IPS DF 4.7 (cell line): ENCODE results near the gene JAK1.
"Not testable (repeated sequence)": the region's sequence is repeated elsewhere in the genome, so short reads cannot be mapped to it uniquely, and the experiment has no call there.

Experiments used
- DNase-seq: peaks from one replicate; pipeline ENCODE4 v3.0.0-alpha.2; 2013; ENCODE audit warnings: low spot score; ENCODE audit errors: extremely low read depth

The JAK1 gene

DNA sequence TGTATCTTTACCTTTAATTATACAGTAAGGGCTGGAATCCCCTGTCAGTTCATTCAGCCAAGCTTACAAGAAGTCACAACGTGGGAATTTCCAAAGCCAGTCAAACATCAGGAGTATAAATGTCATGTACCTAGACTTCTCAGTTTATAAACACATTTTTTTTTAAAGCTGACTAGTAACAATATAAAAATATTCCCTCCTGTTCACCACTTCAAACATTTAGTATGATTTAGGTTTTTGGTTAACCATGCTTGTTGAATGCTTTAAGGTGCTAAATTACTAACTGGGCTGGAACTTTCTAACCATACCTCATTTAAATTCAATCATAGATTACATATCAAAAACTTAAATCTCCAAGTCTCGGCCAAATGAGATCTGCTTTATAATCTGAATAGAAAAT, 44.0 kb downstream of the JAK1 start:
- DNase-seq: no peak

DNA sequence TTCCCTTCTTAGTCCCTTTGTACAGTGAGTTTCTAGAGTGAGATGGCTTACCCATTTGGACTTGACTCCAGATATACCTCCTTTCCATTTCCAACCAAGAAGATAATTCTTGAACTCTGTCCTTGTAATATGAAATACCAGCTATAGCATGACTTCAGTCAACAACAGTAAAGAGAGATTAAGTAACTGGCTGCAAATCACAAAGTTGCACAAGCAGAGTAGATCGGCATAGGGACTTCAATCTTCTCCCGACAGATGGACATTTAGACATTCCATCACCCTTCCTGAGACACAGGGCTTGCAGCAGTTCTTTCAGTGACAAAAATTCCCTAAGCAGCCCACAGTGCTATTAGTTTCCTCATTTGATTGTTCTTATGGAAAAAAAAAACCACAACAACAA, 44.6 kb downstream of the JAK1 start:
- DNase-seq: no peak

DNA sequence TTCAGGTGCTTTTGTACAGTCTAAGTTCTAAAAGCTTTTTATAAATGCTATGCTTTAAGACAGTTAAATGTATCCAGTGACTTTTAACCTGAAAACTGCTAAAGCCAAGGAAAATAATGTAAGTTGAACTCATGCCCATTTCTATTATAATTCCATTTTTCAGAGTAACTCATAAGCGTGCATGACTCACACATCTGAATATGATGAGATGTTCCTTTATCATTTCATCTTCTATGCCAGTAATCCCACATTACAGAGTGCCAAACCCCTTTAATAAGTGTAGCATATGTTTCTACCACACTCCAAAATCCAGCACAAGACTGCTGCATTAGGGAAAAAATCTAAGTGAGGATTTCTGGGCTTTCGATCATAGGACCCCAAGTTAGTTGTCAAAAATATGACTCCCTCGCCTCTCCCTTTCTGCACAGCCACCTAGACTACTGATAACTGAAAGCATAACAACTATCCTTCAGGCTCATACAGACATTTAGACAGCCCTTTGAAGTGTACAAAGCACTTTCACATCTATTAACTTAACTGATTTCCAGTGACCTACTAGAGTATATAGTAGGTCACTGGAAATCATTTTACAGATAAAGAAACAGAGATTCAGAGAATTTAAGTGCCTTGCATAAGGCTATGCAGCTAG, 45.3 kb downstream of the JAK1 start:
- no peak for DNase-seq

DNA sequence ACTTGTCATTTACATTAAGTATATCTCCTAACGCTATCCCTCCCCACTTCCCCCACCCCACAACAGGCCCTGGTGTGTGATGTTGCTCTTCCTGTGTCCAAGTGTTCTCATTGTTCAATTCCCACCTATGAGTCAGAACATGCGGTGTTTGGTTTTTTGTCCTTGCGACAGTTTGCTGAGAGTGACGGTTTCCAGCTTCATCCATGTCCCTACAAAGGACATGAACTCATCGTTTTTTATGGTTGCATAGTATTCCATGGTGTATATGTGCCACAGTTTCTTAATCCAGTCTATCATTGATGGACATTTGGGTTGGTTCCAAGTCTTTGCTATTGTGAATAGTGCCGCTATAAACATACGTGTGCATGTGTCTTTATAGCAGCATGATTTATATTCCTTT, 47.2 kb downstream of the JAK1 start:
- not testable (repeated sequence) for DNase-seq

DNA sequence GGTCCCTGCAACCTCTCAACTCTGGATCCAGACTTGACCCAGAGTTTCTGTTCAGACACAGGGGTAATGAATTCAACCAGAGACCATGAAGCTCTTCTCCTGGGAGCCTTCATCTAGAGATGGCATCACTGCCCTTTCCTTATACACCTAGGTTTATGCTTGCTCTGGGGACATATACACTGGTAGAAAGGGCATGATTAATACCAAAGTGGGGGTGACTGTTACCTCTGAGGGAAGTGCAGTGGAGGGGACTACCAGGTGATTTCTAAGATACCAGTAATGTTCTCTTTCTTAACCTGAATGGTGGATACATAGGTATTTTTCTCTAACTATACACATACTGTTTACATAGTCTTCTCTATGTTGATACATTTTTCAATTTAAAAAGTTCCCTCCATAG, 48.4 kb downstream of the JAK1 start:
- no peak for DNase-seq

DNA sequence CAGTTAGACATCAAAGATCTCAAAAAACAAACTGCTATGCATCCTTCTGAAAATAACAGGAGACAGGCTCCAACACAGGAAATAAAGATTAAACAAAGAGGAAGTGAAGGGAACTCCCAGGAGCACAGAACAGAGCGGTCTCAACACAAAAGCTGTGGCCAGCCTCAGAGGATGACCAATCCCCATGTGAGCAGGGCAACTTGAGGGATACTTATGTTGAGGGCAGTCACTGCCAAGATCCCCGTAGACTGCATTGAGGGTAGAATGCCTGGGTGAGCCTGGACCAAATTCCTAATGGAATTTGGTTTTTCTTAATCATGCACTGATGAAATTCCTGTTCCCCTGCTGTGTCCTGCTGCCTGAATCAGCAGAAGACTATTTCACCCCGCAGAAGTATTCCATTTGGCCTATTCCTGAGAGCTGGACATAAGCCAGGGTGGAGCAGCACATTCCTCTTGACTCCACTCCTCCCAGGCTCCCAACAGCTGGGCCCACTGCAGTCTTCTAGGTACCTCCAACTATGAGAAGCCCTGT, 49.0 kb downstream of the JAK1 start:
- no peak for DNase-seq

DNA sequence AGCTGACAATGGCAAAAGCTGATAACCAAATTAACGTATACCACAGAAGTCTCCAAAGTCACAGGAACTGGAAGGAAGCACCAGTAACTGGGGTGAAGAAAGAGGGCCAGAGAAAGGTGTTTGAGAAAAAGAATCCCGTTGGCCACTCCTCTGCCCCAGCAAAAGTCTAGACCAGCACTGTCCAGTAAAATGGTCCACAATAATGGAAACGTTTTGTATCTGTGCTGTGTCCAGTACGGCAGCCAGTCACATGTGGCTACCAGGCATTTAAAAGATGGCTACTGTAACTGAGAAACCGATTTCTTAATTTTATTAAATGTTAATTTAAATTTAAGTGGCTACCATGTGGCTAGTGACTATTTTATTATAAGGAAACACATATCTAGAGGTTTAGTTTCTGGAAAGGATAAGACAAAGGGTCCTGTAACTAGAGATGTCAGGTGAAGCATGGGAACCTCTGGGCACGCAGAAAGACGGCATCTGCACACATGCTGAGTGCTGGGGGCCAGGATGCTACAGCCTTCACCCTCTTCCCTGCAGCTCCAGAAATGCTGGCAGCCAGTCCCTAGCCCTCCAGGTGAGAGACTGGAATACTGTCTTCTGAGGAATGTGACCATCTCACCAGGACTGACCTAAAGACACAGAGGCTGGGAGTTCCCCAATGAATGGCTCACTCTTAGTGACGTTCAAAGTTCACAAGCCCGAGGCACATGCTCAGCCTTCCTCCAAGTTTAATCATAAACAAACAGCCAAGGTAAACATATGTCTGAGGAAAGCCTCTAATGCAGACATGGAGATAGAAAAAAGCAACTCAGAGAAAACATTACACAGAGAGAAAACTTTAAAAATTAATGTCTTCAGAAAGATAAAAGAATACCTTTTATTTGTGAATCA, 50.7 kb downstream of the JAK1 start:
- DNase-seq: no peak

DNA sequence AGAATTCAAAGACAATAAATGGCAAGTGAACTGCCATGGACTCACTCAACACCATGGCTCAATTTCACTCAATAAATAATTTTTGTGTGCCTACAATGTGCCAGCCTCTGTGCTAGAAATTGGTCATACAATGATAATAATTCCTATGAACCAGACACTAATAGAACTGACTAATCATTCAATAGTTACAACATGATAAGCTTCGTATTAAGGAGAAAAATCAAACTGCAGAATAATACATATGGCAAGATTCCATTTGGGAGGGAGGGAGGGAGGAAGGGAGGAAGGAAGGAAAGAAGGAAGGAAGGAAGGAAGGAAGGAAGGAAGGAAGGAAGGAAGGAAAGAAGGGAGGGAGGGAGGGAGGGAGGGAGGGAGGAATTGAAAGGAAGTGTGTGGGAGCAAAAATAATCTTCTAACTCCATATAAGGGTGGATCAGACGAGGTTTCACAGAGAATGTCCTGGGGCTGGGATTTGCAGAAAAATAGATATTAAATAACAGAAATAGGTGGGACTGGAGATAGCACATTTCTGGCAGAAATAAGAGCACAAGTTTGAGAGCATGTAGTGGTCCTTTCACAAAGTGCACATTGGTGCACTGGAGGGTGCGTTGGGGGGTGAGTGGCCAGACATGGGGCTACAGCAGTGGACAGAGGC, 52.9 kb downstream of the JAK1 start:
- no peak for DNase-seq

DNA sequence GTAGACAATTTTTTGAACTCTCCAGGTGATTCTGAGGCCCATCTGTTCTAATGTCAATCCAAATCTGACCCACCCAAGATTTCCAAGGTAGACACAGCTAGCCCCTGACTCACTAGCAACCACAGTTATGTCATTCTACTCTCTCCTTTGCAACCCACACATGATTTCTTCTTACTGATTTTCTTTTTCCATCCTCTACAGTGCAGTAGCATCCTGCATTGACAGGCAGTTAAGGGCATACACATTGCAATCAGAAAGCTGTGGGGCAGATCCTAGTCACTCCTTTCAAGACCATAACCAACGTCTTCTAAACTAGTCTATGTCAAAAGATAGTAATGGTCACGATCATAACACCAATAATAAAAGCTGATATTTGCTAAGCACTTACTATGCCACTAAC, 54.2 kb downstream of the JAK1 start:
- DNase-seq: no peak

DNA sequence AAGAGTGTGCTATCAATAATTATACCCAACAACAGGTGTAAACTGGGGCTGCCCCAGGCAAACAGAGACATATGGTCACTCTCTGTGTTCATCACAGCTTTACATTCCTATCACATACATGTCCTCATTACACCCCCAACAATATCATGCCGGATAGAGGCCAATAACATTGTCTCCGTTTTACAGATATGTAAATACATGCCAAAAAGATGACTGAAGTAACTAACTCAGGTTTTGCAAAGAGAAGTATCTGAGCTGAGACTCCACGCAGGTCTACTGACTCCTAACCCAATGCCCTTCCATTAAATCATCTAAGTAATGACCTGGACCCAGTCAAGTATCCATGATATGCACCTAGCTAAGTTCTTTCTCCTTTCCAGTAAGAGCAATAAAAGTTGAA, 55.0 kb downstream of the JAK1 start:
- DNase-seq: no peak

DNA sequence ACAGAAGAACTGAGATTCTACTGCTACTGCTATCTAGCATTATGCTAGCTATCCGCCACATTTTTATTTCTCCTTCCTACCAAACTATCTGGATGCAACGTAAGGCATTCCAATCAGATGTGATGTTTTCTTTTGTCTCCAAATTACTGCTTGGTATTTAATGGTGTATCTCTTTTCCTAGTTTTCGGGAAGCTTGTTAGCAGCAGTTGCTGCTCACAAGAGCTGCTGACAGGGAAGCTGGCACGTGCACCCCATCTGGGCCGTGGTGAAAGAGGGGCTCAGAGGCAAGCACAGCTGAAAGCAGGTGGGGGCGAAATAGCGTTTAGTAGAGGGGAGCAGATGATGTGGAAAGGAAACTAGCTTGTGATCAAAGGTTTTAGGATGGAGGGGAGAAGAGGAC, 57.3 kb downstream of the JAK1 start:
- DNase-seq: no peak

DNA sequence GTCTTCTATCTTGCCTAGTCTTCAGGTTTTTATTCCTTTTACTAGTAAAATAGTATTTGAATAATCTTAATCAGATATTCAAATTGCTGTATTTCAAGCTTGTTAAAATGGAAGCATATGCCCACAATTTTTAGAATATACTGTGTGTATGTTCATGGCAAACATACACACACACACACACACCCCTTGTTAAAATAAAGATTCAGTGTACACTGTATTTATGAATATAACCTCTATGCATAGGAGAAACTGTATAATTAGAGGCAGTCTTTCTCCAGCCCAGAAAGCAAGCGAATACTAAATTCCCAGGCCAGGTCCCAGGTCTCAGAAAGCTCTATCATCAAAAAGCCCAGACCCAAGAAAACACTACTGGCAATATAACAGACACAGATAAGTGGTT, 57.8 kb downstream of the JAK1 start:
- no peak for DNase-seq

DNA sequence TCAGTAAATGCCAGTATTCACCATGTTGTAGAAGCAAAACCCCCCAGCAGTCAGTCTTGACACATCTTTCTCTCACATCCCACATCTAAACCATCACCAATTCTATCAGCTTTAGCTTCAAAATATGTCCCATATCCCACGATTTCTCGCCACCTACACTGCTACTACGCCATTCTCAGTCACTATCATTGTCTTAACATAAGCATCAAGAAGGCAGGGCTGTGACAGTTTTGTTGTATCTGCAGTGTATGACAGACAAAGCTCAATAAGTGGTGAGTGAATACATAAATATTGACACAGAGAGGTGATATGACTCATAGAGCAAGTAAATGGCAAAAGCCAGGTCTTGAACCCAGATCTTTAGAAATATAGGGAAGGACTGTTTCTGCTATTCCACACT, 59.9 kb downstream of the JAK1 start:
- no peak for DNase-seq

DNA sequence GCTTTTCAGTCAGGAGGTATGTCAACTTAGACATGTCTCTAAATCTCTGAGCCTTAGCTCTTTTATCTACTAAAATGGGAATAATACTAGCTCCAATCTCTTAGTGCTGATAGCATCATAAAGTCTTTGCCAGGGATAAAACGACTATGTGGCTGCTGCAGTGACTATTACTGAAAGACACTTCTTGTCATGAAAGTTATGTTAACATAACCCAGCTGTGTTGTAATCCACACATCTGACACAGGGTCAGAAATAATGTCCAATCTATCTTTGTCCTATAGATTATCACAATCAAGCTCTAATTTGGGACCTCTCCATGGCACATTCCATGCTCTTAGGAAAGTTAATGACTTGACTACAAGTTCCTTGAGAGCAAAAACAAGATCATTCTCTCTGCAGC, 62.8 kb downstream of the JAK1 start:
- DNase-seq: no peak

DNA sequence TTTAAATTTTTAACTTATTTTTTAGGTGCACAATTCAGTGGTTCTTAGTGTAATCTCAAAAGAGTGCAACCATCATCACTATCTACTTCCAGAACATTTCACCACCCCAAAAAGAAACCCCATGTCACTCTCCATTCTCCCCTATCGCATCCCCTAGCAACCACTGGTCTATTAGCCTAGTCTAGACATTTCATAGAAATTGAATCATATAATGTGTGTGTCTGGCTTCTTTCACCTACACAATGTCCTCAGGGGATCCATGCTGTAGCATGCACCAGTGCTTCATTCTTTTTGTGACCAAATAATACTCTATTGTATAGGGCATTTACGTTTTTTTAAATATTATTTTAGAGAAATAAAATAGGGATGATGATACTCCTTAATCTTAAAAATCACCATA, 64.7 kb downstream of the JAK1 start:
- no peak for DNase-seq

DNA sequence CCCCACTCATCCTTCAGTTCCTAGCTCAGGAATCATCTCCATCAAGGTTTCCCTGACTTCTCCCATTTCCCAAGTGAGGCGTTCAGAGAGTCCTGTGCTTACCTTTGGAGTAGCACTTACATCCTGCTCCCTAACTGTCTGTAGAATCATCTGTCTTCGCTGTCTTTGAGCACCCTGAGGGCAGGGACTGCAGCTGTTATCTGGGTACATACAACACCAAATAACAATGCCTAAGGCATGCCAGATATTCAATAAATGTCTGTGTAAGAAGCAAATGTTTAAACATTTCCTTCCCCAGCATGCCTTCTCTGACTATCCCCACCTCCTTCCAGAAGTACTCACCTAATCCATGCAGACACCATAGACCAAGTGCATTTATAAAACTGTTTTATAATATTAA, 65.4 kb downstream of the JAK1 start:
- DNase-seq: no peak

DNA sequence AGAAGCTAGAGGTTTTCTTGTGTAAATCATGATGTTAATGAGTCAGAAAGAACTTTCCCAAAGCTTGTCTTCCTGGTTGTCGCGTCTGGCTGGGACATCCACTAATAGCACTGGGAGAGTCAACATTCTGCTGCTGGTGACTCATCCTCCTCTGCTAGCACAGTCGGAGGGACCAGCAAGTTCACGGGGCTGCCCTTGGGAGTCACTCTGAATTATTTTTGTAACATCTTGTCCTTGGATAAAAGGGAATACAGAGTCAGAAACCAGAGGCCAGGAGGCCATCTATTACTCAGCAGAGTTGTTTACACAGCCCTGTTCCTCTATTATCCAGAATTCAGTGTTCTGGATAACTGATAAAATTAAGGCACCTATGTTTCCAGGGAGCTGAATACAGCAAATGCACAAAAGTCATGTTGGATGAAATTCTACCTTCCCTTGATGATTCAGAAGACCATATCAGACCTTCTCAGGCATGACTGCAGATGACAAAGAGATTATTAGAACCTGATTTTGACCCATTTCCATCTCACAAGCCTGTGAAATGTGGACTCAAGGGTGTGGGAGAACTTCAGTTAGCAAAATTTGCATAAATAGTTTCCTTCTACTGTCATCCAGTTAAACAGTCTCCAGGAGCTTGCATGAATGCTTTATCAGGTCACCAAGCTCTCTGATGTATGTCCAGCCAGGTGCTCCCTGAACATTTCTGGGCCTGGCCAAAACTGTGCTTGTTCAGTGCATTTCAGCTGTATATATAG, 68.1 kb downstream of the JAK1 start:
- no peak for DNase-seq

DNA sequence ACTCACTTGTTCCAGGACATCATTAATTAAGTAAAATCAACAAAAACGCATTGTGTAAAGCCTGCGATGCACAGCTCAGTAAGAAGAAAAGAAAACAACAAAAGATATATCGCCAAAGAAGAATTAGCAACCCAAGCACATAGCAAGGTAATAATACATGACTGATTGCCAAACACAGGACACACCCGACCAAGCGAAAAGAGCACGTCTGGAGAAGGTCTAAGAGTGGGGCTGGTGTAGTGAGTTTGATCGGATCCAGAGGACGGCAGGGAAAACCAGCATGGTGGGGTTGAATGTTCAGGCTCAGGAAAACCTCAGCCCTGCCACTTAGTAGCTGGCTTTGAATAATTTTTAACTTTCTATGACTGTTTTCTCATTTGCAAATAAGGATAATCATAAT, 69.8 kb downstream of the JAK1 start:
- no peak for DNase-seq

DNA sequence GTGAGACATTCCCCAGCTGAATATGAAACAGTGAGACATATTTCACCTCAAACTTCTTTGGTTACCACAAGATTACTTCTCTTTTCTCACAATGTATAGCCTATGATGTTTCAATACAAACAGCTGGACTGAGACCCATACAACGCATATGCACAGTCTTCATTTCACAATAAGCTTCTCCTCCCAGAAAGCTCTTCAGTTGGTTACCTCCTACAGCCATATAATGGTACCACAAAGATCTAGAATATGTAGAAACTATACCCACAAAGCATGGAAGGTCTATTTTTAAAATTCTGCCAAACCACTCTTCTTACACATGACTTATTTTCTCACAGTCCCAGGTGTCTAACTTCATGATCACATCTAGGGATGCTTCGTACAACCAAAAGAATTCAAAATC, 70.8 kb downstream of the JAK1 start:
- DNase-seq: no peak

DNA sequence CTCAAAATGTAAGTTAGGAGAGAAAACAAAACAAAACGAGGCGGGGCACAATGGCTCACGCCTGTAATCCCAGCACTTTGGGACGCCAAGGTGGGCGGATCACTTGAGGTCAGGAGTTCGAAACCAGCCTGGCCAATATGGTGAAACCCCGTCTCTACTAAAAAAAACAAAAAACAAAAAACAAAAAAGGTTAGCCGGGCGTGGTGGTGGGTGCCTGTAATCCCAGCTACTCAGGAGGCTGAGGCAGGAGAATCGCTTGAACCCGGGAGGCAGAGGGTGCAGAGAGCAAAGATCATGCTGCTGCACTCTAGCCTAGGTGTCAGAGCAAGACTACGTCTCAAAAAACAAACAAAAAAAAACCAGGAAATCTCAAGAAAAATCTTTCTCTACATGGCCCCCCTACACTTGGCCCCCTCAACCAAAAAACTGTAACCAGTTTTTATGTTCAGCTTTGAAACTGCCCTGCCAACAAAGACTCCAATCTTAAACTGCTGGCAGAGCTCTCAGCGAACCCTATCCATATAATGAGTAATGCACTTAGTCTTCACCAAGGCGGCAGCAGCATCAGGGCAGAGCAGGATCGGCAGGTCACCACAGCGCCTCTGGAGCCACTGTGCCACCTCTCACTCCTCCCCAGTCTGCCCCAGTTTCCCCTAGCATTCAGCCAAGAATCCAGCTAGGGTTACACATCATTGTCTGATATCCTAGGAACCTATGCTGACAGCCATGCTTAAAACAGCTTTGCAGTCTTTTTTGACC, 71.7 kb downstream of the JAK1 start:
- no peak for DNase-seq

DNA sequence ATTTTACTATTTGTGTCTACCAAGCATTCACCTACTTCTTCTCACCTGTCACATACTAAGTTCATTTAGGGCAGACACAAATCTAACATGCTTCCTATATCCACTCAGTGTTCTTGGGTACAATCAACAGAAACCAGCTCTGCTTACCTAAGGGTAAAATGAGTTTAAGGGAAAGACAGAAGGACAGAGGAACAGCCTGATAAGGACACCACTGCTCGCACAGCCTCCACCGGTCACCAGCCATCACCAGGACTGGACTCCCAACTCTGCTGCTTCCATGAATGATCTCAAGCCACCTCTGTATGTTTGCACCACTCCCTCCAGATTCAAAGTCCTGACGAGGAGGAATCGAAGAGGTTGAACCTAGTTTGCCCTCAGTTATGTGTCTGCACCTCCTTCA, 72.4 kb downstream of the JAK1 start:
- DNase-seq: no peak
